GM12892 (cell line): ENCODE measurements around the gene TRPM3.

Experiments
- POLR2A ChIP-seq: IDR thresholded peaks from 2 replicates; pipeline ENCODE4 v1.6.1; 2011; ENCODE audit warnings: low read depth, low read length, control low read depth
- POLR2AphosphoS5 ChIP-seq: IDR thresholded peaks from 2 replicates; pipeline ENCODE4 v1.6.1; 2011; ENCODE audit warnings: low read depth, low read length, control low read depth
- TAF1 ChIP-seq: IDR thresholded peaks from 2 replicates; pipeline ENCODE4 v1.6.1; 2011; ENCODE audit warnings: low read depth, mild to moderate bottlenecking, control low read depth, low read length, borderline replicate concordance

DNA sequence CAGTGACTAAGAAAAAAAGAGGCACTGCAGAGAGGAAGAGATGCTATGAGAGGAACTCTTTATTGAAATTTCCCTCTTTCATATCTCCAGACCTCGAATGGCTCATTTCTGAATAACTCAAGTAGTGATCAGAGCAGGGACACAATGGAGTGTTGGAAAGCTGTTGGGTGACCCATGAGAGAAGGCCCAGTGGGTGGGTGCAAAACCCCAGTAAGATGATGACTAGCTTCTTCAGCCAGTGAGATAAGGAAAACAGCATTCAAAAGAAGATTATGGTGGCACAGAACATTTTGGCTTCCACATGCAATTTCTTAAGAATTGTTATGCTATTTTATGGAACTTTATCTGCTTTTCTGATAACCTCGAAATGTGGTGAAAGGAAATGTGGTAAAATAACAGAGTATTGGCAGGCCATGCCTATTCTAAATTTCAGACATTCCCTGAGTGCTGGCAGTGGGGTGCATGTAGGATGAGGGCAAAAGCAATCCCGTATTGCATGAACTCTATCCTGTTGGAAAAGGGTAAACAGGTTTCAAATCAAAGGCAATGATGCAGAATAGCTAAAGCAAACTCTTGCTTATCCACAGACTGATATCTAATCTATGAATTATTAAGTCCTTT lies 579.0 kb downstream of the TRPM3 start:
- TF ChIP-seq POLR2A (no peak), TAF1 (no peak), POLR2AphosphoS5 (no peak)
